ENCODE data around the gene NOXA1.
"Not testable (repeated sequence)": the region's sequence is repeated elsewhere in the genome, so short reads cannot be mapped to it uniquely, and the experiment has no call there.

Gene NOXA1, protein sequence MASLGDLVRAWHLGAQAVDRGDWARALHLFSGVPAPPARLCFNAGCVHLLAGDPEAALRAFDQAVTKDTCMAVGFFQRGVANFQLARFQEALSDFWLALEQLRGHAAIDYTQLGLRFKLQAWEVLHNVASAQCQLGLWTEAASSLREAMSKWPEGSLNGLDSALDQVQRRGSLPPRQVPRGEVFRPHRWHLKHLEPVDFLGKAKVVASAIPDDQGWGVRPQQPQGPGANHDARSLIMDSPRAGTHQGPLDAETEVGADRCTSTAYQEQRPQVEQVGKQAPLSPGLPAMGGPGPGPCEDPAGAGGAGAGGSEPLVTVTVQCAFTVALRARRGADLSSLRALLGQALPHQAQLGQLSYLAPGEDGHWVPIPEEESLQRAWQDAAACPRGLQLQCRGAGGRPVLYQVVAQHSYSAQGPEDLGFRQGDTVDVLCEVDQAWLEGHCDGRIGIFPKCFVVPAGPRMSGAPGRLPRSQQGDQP

DNA sequence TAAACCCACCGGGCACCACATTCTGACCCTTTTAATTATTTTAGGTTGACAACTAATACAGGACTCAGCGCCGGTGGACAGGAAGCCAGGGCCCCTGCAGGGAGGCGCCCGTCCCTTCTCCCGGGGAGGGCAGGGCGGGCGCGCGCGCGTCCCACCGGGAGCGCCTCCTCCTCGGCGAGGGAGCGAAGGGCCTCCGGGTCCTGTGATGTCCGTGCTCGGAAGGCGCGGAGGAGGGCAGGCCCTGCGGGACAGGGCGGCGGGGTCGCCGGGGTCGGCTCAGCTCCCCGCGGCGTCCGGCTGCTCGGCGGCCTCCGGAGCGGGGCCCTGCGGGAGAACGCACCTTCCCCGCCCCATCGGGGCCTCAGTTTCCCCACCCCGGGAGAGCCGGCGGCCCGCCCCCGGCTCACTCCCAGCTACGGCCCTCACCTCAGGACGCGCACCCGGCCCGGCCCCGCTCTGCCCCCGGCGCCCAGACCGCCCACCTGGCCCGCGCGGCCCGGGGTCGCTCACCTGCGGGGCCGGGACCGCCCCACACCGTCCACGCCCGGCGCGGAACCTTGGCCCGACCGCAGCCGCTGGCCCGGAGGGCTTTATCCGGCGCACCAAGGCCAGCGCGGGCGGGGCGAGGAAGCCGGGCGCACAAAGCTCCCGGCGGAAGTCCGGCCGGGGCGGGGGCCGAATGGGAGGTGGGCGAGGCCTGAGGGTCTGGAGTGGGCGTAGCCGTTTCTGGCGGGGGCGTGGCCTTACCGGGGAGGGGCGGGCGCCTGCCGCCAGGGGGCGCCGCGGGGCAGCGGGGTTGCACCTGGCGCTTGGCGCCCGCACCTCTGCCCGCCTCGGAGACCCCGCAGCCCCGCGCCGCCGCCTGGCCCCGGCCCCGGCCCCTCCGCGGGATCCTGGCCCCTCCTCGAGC is at the start of gene NOXA1, which contains the start of gene EXD3:
NOXA1 (plus strand) TSS at position 790 of the 910 bp plus-strand sequence. CDS start 137 bp downstream, outside the sequence.
EXD3 (minus strand) TSS at position 559 of the 910 bp plus-strand sequence. CDS start 27,805 bp downstream, outside the sequence.
- peak; percentile 84 for DNase-seq (ENCODE audit: low spot score)

DNA sequence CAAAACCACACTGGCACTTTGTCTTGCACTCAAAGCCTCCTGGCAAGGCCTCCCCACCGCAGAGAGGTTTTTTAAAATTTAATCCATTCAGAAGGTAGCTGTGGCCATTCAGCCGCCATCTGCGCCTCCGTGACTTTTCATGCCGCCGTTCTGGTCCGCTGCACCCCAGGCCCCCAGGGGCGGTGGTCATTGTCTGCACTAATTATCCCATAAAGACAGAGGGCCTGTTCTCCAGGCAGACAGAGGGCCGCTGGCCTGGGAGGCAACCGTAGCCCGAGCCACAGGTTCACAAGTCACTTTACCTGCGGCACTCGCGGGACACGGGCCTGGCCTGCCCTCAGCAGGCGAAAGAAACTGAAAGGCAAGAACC is 49.6 kb upstream of the NOXA1 start:
- no peak for DNase-seq (ENCODE audit: low spot score)

DNA sequence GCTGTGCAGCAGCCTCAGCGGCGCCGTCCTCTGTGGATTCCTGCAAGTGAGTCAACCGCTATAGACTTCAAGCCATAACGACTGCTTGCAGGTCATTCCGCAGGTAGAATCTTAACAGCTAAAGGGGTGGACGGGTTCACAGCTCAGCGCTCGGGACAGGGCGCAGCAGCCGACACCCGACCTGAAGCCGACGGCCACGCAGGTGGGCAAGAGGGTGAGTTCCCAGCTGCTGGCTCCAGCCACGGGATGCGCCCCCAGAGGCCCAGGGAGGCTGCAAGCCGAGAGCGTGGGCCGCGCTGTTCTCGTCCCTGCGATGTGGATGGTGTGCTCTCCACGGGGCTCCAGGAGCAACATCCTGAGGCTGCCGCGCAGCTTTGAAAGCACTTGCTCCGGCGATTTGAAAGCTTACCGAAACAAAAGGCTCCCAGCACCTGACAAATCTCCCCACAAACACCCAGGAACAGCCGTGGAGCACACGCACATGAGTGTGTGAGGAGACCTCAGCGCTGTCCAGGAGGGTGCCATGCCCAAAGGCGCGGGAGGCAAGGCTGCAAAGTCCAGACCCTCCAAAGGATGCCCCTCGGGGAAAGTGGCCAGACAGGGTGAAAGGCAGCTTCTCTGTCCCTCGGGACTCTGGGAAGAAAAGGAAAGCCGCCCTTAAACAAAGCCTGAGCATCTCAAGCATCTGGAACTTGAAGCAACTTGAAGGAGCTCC is 48.9 kb upstream of the NOXA1 start:
- DNase-seq (ENCODE audit: low spot score), result no peak

DNA sequence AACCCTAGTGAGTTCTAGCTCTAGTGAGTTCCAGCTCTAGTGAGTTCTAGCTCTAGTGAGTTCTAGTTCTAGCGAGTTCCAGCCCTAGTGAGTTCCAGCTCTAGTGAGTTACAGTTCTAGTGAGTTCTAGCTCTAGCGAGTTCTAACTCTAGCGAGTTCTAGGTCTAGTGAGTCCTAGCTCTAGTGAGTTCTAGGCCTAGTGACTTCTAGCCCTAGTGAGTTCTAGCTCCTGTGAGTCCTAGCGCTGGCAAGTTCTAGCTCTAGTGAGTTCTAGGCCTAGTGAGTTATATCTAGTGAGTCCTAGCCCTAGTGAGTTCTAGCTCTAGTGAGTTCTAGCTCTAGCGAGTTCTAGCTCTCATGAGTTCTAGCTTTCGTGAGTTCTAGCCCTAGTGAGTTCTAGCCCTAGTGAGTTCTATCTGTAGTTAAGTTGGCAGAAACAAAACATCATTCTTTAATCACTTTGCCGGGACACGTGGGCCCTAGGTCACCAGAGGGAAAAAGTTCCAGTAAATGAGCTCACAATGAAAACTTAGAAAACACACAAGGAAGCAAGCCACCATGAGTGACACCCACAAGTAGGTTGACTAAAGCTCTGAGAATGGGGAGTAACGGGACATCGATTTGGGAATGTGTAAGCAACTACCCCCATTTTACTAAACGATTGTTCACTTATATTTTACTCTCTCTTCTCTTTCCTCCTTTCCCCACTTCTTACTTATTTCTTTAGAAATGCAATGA is 47.7 kb upstream of the NOXA1 start:
- no peak for DNase-seq (ENCODE audit: low spot score)

DNA sequence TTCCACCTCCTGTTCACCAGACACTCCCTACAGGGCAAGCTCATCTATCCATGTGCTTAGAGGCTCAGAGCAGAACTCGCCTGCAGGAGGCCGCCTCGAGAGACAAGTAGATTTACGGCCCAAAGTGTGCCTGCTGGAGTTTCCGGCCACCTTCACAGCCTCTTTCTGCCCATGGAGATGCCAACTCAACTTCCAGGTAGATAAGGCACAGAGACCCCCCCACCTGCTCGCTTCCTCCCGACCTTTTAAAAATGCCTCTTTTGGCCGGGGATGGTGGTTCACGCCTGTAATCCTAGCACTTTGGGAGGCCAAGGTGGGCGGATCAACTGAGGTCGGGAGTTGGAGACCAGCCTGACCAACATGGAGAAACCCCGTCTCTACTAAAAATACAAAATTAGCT is 46.8 kb upstream of the NOXA1 start:
- no peak for DNase-seq (ENCODE audit: low spot score)

DNA sequence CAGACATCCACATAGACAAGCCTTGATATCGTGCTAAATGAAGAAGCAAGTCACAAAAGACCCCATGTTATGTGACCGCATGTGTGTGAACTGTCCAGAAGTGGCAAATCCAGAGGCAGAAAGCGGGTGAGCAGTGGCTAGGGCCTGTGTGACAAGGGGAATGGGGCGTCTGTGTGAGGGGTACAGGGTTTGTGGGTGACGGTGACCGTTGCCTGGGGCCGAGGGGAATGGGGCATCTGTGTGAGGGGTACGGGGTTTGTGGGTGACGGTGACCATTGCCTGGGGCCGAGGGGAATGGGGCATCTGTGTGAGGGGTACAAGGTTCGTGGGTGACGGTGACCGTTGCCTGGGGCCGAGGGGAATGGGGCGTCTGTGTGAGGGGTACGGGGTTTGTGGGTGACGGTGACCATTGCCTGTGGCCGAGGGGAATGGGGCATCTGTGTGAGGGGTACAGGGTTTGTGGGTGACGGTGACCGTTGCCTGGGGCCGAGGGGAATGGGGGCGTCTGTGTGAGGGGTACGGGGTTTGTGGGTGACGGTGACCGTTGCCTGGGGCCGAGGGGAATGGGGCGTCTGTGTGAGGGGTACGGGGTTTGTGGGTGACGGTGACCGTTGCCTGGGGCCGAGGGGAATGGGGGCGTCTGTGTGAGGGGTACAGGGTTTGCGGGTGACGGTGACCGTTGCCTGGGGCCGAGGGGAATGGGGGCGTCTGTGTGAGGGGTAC is 44.3 kb upstream of the NOXA1 start:
- not testable (repeated sequence) for DNase-seq (ENCODE audit: low spot score)

DNA sequence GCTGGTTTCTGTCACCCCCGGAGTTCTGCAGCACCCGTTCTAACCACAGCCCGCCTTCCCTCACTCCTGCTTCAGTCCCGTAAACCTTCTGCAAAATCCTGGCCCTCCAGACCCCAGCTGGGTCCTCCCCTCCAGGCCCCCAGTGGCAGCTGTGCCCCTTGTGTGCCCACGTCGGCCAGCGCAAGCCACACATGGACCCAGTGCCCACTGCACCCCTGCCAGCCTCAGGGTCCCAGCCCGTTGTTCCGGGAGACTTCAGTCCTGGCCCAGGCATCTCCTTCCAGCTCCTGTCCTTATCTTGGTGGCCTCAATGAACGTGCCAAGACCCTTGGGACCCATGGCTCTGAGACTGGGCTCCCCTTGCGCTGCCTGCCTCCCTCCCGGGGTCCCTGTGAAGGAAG is 43.4 kb upstream of the NOXA1 start:
- DNase-seq (ENCODE audit: low spot score), result no peak

DNA sequence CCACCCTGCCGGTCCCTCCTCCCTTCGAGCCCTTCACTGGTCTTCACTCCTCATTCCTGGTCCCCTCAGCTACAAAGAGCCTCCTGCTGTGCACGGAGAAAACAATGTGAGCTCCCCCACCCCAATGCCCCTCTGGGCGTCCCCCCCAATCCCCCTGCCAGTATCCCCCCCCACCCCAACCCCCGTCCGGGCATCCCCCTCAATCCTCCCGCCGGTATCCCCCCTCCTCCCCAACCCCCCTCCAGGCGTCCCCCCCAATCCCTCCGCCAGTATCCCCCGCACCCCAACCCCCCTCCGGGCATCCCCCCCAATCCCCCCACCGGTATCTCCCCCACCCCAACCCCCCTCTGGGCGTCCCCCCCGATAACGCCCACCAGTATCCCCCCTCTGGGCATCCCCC is 43.0 kb upstream of the NOXA1 start:
- no peak for DNase-seq (ENCODE audit: low spot score)

DNA sequence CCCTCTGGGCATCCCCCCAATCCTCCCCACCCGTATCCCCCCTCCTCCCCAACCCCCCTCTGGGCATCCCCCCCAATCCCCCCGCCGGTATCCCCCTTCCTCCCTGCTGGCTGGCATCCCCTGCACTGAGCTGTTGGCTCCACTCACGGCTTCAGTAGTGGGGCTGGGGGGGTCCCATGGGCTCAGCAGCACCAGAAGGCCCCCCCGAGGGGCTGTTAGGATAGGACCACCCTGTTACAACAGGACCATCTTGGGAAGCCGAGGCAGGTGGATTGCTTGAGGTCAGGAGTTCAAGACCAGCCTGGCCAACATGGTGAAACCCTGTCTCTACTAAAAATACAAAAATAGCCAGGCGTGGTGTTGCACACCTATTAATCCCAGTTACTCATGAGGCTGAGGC is 42.6 kb upstream of the NOXA1 start:
- DNase-seq (ENCODE audit: low spot score), result no peak

DNA sequence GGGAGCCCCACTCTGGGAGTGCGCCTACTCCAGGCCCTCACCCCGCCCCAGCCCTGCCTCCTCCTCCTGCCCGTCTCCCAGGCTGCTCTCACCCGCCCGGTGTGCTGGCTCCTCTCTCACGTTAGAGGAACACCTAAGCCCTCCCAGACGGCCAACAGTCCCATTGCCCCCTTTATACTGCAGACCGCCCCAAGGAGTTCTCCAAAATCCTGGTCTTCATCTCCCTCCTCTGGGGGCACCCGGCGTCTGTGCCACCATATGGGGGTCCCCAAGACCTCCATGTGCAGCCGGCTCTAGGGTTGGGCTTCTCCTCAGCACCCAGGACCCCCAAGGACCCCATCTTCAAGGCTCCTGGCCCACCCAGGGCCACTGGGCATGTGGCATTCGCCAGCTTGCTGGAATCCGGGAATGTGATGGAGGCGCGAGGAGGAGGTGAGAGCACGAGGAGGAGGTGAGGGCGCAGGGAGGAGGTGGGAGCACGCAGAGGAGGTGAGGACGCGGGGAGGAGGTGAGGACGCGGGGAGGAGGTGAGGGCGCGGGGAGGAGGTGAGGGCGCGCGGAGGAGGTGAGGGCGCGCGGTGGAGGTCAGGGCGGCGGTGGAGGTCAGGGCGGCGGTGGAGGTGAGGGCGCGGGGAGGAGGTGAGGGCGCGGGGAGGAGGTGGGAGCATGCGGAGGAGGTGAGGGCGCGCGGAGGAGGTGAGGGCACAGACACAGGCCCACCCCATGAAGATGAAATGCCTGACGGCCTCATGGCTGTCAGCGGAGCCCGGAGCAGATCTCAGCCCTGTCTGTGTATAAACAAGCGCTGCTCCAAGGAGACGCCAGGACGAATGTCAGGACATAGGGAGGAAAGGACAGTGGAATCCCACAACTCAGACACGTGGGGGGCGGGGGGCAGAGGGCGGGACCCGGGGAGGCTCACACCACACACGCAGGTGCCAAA is 41.4 kb upstream of the NOXA1 start:
- DNase-seq (ENCODE audit: low spot score), result no peak

DNA sequence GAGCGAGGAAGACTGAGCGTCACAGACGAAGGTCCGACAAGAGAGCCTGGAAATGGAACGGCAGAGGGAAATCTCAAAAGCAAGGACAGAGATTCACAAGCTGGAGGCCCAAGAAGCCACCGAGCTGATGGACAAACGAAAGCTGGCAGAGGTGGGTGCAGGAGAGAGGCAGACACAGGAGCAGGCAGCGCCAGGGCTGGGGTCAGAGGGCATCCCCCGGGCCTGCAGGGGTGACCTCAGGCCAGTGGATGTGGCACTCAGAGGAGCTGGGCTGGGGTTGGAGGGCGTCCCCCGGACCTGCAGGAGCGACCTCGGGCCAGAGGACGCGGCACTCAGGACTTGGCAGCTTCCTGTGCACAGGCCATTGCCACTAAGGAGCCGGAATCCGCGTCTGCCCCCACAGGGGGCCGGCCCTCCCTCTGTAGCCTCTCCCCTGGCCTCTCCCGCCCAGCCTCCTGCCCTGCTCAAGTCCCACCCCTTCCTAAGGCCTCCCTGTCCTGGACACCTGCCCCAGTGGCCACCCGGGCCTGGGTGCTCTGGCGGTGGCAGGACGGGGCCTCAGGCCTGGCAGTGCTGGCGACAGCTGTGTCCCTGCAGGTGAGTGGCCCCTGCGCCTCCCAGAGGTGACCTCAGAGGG is 40.6 kb upstream of the NOXA1 start:
- DNase-seq (ENCODE audit: low spot score), result no peak

DNA sequence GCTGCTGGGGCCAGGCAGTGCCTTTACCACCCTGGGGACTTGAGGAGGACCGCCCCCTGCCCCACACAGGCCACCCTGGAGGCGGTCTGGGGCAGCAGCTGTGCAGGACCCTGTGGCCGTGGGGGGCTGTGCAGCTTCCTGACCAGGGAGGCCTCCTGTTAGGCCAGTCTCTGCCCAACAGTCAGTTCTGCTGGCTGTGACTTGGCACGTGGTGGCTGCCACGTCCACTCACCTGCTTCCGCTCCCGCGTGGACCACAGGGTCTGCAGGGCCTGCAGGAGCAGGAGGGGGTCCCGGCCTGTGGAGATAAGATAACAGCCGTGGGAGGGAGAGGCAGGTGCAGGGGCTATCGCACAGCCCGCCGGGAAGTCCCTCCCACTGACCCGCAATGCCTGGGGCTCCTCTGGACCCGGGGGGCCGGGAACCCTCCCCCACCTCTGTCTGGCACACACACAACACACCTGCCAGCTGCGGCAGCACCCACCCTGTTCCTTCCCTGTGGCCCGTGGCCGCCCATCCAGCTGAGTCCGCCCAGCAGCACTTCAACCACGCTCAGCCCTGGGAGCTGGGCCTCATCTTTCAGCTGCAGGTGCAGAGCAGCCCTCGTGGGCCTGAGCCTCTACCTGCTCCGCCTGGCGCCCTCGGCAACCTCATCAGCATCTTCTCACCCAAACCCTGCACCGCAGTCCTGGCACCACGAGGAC is 40.0 kb upstream of the NOXA1 start:
- no peak for DNase-seq (ENCODE audit: low spot score)

DNA sequence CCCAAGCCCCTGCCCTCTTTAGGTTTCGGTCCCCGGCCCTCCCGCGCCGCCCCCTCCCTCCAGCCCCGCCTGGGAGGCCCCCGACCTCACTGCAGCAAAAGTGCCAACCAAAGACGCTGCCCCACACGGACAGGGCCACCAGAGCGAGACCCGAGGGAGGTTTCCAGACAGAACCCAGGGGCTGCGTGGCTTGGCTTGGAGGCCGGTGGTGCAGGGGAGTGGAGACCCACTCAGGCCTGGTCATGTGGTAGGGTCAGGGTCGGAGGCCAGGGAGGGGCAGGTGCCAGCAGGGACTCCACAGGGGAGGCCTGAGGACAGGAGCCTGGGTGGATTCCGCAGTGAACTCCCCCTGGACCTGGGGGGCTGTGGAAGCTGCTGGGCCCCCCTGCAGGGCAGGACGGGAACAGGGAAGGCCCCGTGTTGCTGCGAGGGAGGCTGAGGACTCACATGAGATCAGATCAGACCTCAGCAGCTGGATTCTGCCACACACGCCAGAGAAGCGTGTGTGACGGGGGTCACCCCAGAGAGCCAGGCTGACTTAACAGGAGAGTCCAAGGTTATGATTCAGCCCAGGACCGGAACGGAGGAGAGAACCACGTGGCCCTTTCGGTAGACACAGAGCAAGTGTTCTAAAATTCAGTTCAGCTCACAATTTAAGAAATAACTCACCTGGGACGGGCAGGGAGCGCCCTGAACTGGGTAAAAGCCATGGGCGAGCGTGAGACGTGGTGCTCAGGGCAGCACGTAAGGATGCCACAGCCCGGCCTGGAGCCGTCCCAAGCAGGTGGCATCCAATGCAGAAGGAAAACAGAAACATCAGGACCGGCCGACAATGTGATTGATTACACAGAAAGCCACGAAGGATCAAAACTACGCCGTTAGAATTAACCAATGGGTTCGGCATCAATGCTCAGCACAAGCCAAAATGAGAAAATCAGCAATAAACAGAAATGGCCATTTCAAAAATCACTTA is 39.1 kb upstream of the NOXA1 start:
- DNase-seq (ENCODE audit: low spot score), result no peak

DNA sequence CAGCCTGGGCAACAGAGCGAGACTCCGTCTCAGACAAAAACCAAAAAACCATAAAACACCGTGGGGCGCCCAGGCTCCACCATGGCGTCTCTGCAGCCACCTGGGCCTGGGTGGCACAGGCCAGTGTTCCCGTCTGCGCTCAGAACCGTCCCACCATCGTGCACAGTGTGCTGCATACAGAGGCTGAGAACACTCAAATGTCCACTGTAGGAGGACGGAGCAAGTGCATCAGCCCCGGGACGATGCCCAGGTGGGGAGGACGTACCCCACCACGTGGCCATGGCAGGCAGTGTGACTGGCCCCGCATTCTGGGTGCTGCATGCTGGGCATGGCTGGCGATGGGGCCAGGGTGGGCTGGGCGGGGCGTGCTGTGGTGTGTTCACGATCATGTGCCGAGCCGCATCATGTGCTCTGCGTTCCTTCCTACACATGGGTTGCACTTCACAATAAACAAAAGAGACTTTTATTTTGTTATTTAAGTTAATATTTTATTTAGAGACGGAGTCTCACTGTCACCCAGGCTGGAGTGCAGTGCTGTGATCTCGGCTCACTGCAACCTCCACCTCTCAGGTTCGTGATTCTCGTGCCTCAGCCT is 38.0 kb upstream of the NOXA1 start:
- no peak for DNase-seq (ENCODE audit: low spot score)

DNA sequence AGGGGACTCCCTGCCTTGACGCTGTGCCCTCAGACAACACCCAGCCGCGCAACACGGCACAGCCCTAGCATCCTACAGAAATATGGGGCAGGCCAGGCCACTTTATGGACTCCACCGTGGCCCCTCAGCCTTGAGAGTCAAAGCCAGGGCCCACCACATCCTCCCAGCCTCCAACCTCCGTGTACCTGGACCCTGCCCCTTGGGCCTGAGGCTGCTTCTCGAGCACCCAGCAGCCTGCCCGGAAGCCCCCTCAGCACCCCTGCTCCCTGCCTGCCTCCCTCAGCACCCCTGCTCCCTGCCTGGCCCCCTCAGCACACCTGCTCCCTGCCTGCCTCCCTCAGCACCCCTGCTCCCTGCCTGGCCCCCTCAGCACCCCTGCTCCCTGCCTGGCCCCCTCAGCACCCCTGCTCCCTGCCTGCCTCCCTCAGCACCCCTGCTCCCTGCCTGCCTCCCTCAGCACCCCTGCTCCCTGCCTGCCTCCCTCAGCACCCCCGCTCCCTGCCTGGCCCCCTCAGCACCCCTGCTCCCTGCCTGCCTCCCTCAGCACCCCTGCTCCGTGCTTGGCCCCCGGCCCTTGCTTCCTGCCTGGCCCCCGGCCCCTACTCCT is 36.6 kb upstream of the NOXA1 start:
- DNase-seq (ENCODE audit: low spot score), result not testable (repeated sequence)

DNA sequence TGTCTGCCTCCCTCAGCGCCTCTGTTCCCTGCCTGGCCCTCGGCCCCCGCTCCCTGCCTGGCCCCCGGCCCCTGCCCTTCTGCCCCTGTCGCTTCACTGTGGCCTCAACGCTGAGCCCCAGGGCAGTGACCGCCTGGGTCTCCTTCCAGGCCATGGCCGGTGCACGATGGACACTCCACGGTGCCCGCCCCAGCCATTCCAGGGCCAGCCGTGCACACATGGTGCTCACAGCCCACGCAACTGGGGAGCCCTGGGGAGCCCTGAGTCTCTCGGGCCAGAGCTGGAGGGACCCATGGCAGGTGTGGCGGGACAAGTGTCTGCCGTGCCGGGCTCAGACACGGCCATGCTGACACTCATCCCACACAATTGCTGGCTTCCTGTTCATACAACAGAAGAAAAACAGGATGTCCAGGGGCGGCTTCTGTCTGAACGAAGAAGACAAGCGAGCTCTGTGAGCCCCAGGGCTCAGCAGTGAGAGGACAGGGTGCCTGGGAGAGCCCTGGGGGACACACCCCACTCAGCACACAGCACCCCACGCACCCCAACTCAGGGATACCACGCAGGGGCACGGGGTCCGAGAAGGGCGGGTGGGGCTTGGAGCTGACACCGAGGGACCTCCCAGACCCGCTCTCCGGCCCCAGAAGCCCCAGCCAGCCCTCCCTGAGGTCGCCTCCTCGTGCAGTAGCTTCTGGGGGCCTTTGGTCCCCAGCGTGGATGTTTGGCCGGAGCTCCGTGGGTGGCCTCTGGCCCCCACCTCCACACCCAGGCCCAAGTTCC is 35.9 kb upstream of the NOXA1 start:
- peak; percentile 67 for DNase-seq (ENCODE audit: low spot score)
